Measurements from ENCODE around the gene PSPN.
"Not testable (repeated sequence)": the region's sequence is repeated elsewhere in the genome, so short reads cannot be mapped to it uniquely, and the experiment has no call there.

The PSPN gene

DNA sequence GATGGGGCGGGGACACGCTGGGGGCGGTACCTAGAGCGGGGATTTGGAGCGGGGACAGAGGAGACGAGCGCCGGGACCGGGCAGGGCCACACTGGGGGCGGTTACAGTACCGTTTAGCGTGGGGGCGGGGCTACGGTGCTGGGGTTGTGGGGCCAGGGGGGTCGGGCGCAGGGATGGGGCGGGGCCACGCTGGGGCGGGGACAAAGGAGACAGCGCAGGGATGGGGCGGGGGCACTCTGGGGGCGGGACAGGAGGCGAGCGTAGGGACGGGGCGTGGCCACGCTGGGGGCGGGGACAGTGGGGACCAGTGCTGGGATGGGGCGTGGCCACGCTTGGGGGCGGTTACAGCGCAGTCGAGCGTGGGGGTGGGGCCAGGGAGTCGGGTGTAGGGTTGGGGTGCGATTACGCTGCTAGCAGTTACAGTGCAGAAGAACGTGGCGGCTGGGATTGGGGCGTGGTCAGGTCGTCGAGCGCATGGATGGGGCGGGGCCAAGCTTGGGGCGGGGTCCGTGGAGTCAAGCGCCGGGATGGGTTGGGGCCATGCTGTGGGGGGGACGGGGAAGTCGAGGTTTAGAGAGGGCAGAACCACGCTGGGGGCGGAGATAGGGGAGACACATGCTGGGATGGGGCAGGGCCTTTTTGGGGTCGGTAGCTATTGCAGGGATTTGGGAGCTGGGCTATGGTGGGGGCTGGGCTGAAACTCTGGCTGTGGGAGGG is 2.5 kb downstream of the PSPN start:
- peak; percentile 77 for DNase-seq

DNA sequence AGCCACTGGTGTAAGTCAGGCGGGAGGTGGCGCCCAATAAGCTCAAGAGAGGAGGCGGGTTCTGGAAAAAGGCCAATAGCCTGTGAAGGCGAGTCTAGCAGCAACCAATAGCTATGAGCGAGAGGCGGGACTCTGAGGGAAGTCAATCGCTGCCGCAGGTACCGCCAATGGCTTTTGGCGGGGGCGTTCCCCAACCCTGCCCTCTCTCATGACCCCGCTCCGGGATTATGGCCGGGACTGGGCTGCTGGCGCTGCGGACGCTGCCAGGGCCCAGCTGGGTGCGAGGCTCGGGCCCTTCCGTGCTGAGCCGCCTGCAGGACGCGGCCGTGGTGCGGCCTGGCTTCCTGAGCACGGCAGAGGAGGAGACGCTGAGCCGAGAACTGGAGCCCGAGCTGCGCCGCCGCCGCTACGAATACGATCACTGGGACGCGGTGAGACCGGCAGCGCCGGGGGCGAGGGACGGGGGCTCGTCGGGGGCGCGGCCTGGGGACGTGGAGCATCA is 3.1 kb downstream of the PSPN start, which contains the start of gene ALKBH7:
Gene ALKBH7 (plus strand): TSS at position 201 of the 502 bp plus-strand sequence. CDS start 27 bp downstream, at position 228.
- DNase-seq = peak; percentile 98

DNA sequence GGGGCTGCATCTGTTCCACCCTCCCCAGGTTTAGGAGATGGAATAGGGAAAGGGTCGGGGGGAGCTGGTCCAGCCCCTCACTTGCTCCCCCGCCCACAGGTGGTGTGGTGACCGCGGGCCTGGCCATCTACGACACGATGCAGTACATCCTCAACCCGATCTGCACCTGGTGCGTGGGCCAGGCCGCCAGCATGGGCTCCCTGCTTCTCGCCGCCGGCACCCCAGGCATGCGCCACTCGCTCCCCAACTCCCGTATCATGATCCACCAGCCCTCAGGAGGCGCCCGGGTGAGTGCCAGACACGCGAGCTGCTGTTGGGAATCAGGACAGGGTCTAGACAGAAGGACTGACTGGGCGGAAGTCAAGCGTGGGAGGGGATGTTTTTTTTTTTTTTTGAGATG is 11.4 kb downstream of the PSPN start:
- no peak for DNase-seq

DNA sequence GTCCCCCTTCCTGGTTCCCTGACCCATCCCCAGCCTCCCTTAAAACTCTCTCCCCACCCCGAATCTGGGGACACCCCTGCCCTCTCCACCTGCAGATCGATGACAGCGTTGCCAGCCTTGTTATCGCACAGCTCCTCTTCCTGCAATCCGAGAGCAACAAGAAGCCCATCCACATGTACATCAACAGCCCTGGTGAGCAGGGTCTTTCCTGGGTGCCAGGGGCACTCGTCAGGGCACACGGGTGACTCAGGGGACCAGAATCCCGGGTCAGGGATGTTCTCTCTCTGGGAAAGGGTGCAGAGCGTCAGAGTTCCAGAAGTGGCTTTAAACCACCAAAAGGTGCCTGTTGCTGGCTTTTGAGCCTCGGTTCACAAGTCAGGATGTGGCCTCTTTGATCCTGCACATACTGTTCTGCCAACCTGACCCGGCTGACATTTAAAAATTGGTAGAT is 13.4 kb downstream of the PSPN start:
- no peak for DNase-seq

DNA sequence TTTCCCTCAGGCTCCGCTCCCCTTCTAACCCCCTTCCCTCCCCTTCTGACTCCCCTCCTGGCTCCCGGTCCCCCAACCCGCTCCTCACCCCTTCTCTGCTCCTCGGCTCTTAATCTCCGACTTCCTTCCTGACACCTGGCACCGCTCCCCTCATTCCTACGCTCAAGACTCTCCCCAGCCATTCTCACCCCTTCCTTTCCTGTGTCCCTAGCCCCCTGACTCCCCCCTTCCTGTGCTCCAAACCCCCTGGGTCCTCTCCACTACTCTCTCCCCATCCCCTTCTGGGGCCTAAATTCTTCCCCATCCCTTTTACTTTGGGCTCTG is 13.7 kb downstream of the PSPN start:
- no peak for DNase-seq

DNA sequence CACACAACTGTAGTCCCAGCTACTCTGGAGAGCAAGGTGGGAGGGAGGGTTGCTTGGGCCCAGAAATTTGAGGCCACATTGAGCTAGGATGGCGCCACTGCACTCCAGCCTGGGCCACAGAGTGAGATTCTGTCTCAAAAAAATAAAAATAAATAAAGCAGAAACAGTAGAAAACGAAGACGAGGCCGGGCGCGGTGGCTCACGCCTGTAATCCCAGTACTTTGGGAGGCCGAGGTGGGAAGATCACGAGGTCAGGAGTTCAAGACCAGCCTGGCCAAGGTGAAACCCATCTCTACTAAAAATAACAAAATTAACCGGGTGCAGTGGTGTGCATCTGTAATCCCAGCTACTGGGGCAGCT is 14.9 kb downstream of the PSPN start:
- DNase-seq = not testable (repeated sequence)

DNA sequence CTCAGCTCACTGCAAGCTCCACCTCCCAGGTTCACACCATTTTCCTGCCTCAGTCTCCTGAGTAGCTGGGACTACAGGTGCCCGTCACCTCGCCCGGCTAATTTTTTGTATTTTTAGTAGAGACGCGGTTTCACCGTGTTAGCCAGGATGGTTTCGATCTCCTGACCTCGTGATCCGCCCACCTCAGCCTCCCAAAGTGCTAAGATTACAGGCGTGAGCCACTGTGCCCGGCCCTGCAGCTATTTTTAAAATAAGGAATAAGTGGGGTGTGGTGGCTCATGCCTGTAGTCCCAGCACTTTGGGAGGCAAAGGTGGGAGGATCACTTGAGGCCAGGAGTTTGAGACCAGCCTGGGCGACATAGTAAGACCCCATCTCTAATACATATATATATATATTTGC is 15.3 kb downstream of the PSPN start:
- DNase-seq = not testable (repeated sequence)

DNA sequence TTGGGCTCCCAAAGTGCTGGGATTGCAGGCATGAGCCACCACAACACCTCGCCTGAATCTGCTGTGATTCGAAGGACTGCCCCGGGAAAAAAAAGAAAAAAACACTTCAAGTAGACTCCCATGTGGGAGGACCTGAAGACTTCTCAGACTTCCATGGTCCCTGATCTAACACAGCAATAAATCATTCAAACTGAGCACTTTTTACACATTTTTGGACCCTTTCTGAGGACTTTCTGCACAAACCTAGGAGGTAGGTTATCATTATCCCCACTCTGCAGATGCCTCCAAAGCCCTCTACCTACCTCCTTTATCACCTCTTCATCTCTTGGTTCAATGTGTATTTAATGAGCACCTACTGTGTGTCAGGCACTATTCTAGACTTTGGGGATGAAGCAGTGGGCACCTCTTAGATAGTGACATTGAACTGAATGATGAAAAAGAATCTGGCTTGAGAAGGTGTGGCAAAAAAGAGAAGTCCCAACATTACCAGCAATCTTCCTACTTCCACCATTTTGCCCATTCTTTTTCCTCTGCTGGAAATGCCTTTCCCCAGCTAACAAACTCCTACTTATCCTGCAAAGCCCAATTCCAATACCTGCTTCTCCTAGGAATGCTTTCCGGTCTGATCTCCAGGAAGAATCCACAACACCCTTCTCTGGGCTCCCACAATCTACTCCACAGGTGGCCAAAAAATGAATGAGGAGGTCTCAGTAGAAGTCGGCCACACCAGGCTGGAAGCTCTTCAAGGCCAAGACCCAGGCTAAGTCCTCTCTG is 16.0 kb downstream of the PSPN start:
- no peak for DNase-seq

DNA sequence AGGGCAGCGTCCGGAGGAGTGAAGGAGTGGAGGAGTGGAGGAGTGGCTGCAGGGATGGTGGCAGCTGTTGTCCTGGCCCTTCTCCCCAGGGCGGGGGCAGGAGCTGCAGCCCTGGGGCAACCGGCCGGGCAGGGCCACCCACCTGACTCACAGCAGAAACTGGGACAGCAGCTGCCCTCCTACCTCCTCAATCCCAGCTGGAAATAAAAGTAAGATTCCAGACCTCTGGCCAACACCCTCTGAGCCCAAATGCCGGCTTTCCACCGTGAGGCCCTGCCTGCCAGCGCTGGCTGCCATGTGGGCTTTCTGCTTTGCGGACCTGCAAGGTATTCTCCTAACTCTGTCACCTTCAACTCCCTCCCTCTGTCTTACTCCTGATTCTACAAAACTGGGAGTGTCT is 17.7 kb downstream of the PSPN start:
- no peak for DNase-seq

DNA sequence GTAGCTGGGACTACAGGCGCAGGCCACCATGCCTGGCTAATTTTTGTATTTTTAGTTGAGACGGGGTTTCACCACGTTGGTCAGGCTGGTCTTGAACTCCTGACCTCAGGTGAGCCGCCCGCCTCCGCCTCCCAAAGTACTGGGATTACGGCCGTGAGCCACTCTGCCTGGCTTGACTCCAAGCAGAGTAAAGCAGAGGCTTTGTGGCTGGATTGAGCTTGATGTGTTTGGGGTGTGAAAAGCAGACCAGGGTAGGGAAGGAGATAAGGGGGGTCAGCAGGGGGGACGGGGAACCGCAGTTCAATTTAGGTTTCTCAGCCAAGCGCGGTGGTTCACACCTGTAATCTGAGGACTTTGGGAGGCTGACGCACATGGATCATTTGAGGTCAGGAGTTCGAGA is 18.6 kb downstream of the PSPN start:
- no peak for DNase-seq

DNA sequence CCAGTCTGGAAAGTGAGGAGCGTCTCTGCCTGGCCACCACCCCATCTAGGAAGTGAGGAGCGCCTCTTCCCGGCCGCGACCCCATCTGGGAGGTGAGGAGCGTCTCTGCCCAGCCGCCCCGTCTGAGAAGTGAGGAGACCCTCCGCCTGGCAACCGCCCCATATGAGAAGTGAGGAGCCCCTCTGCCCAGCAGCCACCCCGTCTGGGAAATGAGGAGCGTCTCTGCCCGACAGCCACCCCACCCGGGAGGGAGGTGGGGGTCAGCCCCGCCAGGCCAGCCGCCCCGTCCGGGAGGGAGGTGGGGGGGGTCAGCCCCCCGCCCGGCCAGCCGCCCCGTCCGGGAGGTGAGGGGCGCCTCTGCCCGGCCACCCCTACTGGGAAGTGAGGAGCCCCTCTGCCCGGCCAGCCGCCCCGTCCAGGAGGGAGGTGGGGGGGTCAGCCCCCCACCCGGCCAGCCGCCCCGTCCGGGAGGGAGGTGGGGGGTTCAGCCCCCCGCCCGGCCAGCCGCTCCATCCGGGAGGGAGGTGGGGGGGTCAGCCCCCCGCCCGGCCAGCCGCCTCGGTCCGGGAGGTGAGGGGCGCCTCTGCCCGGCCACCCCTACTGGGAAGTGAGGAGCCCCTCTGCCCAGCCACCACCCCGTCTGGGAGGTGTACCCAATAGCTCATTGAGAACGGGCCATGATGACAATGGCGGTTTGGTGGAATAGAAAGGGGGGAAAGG is 20.3 kb downstream of the PSPN start:
- DNase-seq = not testable (repeated sequence)

DNA sequence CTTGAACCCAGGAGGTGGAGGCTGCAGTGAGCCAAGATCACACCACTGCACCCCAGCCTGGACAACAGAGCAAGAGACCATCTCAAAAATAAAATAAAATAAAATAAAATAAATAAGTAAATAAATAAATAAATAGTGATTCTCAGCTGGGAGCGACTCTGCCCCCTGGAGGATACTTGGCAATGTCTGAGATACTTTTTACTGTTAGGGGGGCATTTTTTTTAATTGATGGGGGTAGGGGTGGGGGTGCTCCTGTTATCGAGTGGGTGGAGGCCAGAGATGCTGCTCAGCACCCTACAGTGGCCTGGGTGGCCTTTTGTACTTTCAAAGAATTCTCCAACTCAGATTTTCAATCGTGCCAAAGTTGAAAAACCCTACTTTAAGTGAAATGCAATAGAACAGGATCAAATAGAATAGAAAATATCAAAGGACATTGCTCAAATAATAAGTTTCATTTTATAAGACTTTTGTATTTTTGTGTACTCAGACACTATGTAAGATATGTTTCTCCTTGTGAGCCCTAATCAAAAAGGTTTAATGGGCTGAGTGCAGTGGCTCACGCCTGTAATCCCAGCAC is 21.5 kb downstream of the PSPN start:
- no peak for DNase-seq

DNA sequence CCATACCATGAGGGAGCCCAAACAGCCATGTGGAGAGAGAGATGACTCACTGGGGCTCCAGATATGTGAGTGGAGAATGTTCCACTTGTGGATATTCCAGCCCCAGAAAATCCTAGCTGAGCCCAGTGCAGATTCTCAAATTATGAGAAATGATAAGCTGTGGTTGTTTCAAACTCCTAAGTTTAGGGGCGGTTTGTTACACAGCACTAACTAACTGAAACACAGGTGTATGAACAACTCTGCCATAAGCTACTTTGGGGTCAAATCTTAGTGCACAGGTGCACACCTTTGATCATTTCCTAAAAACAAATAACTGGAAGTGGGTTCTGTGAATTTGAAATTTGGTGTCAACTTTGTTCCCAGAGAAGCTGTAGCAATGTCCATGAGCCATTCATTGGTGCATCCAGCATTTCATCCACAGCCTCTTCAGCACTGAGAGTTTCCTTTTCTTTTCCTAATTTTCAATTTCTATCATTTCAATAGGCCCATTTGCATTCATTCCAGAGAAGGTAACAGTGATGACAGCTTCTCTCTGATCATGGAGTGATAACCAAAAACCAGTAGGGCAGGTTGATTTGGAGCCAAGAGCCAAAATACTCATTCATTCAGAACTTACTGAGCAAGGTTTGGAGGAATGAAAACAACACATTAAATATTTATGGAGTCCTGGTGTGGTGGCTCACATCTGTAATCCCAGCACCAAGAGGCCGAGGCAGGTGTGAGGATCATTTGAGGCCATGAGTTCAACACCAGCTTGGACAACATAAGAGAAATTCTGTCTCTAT is 23.2 kb downstream of the PSPN start:
- no peak for DNase-seq

DNA sequence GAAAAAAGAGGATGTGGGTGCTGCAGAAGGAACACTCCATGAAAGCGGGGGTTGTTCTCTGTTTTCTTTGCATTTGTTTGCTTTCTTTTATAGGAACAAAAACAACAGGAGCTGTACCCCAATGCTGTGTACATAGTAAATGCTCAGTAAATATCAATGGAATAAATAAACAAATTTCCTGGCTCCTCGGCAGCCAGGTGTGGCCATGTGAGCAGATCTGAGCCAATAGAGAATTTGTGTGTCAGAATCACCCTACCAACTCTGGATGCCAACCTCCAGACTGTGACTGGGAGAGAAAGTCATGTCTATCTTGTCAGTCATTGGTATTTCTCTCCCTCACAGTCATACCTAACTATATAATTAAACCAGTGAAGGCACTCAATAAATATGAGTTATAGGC is 25.0 kb downstream of the PSPN start:
- DNase-seq = no peak

DNA sequence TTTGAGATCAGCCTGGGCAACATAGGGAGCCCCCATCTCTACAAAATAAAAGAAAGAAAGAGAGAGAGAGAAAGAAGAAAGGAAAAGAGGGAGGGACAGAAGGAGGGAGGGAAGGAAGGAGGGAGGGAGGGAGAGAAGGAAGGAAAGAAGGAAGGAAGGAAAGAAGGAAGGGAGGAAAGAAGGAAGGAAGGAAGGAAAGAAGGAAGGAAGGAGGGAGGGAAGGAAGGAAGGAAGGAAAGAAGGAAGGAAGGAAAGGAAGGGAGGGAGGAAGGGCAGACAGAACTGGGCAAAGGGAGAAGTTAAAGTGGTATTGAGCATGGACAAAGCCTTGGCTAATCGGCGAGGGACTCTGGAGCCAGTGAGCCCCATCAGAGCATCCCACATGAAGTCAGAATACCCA is 26.5 kb downstream of the PSPN start:
- DNase-seq = not testable (repeated sequence)

DNA sequence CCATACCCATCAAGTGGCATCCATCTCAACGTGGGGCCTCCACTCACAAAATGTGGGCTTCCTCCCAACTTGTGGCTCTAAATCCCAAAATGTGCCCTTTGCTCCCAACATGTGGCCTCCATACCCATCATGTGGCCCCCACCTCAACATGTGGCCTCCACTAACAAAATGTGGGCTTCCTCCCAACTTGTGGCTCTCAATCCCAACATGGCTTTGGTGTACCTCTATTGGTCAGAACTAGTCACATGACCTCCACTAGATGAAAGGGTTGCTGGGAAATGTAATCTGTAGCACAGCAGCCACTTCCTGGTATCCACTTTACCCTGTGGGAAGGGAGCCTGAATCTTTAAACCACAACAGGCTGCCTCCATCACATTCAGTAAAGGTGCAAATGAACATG is 32.3 kb downstream of the PSPN start:
- no peak for DNase-seq

DNA sequence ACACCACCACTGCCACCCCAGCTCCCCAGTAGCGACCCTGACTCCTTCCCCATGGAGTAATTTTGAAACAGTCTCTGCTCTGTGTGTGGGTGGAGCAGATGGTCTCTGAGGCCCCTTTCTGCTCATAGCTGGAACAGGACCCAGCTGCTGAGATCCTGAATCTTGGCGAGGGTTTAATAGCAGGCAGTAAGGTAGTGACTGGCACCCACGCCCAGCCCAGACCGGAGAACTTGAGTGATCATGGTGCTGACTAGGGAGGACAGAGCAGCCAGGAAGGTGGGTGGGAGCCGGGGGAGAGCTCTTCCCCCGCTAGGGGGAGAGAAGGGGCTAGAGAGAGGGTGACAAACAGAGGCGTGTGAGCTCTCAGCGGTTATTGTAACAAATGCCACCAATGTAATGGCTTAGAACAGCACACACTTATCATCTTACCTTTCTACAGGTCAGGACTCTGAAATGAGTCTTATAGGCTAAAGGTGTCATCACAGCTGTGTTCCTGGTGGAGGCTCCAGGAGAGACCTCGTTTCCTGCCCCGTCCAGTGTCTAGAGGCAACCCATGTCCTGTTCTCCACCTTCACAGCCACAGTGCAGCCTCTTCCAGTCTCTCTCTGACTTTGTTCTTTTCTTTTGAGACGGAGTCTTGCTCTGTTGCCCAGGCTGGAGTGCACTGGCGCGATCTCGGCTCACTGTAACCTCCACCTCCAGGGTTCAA is 35.1 kb downstream of the PSPN start:
- peak; percentile 41 for DNase-seq

DNA sequence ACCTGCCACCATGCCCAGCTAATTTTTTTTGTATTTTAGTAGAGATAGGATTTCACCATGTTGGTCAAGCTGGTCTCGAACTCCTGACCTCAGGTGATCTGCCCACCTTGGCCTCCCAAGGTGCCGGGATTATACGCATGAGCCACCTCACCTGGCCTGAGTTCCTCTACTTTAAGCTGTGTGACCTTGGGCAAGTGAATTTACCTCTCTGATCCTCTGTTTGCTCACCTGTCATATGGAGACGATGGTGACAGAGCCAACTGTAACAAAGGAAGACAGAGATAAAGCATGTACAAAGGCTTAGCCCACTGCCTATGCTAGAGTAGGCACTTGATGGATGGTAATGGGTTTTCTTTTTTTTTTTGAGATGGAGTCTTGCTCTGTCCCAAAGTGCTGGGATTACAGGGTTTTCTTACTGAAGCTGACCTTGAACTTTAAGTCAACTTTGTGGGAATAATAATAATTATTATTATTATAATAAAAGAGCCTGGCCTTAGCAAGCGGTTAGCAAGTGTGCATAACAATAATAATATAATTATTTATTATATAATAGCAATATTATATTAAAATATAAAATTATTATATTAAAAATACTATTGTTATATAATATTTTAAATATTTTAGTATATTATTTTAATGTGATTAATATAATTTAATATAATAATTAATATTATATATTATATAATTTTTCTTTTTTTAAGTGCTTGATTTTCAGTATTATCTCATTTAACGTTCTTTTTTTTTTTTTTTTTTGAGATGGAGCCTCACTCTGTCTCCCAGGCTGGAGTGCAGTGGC is 41.0 kb downstream of the PSPN start:
- DNase-seq = no peak

DNA sequence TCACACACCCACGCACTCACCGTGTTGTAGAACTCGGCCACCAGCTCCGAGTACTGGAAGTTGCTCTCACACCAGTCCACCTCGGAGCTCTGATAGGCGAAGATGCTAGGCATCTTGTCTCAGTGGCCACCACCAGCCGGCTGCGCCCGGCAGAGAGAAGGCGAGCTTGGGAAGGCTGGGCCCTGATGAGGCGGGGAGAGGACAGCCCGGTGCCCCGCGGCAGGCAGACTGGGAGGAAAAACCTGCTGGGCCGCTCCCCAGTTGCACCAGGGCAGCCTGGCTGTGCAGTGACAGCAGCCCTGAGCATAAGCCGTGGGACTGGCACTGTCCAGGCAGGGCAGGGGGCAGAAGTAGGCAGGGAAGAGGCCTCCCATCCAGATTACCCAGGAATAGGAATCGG is 42.3 kb downstream of the PSPN start, which contains the start of gene ACER1:
Gene ACER1 (minus strand): TSS at position 174 of the 400 bp plus-strand sequence. CDS start 61 bp downstream, at position 113.
- no peak for DNase-seq

DNA sequence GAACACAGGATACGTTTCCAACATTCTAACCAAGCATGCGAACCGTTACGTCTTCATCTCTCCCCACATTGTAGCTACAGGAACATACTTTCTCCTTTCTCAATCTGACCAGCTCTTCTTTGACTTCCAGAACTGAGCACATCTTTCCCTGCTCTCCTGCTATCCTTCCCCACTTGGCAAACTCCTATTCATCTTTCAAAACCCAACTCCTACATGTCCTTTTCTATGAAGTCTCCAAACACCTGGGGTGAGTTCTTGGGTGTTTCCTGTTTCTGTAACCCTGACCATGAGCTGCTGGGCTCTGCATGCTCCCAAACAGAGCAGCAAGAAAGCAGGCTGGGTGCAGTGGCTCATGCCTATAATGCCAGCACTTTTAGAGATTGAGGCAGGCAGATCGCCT is 48.9 kb downstream of the PSPN start:
- no peak for DNase-seq

DNA sequence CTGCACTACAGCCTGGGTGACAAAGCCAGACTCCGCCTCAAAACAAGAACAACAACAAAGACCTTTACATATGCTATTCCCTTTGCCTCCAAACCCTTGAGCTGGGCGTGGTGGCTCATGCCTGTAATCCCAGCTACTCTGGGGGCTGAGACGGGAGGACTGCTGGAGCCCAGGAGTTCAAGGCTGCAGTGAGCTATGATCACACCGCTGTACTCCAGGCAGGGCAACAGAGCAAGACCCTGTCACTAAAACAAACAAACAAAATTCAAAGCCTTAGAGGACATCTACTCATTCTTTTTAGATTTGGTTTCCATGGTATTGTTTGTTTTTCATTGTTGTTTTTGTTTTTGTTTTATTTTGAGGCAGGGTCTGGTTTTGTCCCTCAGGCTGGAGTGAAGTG is 50.1 kb downstream of the PSPN start:
- no peak for DNase-seq
